Endodermal cell (in vitro differentiated cells): ENCODE results near the gene ERGIC3. TPM values are rescaled to one million over a fixed set of nuclear protein-coding genes. Genes with fewer than 3 reads are reported as not detected.

Experiments
- DNase-seq: peaks from one replicate; pipeline ENCODE4 v3.0.0-alpha.2; 2017
- H3K27ac ChIP-seq: 2 replicates; pipeline ENCODE4 v1.5.1; 2013; ENCODE audit warnings: mild to moderate bottlenecking, low read depth, low read length, moderate library complexity
- H3K27me3 ChIP-seq: 2 replicates; pipeline ENCODE4 v1.6.1; 2013; ENCODE audit warnings: mild to moderate bottlenecking, low read length, moderate library complexity; ENCODE audit not compliant: insufficient read depth, control insufficient read depth, poor library complexity, severe bottlenecking
- H3K36me3 ChIP-seq: 2 replicates; pipeline ENCODE4 v1.7.0; 2013; ENCODE audit warnings: mild to moderate bottlenecking, low read length, moderate library complexity; ENCODE audit not compliant: control insufficient read depth, insufficient read depth
- H3K4me1 ChIP-seq: one replicate; pipeline ENCODE4 v1.7.0; 2013; ENCODE audit warnings: low read length; ENCODE audit not compliant: control insufficient read depth, insufficient read depth
- H3K4me3 ChIP-seq: 2 replicates; pipeline ENCODE4 v1.5.1; 2013; ENCODE audit warnings: mild to moderate bottlenecking, low read length, moderate library complexity
- H3K9ac ChIP-seq: 2 replicates; pipeline ENCODE4 v1.6.1; 2013; ENCODE audit warnings: mild to moderate bottlenecking, low read length, moderate library complexity; ENCODE audit not compliant: poor library complexity, severe bottlenecking; ENCODE audit errors: extremely low read depth
- H3K9me3 ChIP-seq: 2 replicates; pipeline ENCODE4 v1.6.1; 2013; ENCODE audit warnings: mild to moderate bottlenecking, low read length, moderate library complexity; ENCODE audit not compliant: control insufficient read depth
- H3K27ac Mint-ChIP-seq: 2 replicates; pipeline ENCODE4 v1.8.0; 2020; ENCODE audit warnings: mixed read lengths
- H3K27me3 Mint-ChIP-seq: 2 replicates; pipeline ENCODE4 v1.8.0; 2021; ENCODE audit warnings: mild to moderate bottlenecking, mixed read lengths; ENCODE audit not compliant: insufficient read depth
- H3K36me3 Mint-ChIP-seq: 2 replicates; pipeline ENCODE4 v1.8.0; 2020; ENCODE audit warnings: low read depth, mixed read lengths
- H3K4me1 Mint-ChIP-seq: 2 replicates; pipeline ENCODE4 v1.8.0; 2020; ENCODE audit warnings: mixed read lengths
- H3K4me3 Mint-ChIP-seq: 2 replicates; pipeline ENCODE4 v1.8.0; 2020; ENCODE audit warnings: mild to moderate bottlenecking, moderate library complexity, mixed read lengths
- H3K9me3 Mint-ChIP-seq: 2 replicates; pipeline ENCODE4 v1.8.0; 2020; ENCODE audit warnings: mild to moderate bottlenecking, mixed read lengths
- WGBS, 2 experiments: methylation state at CpG; one replicate each; pipeline versions ENCODE4 v1.1.5 to v1.1.7; 2013; ENCODE audit warnings: missing lambda C conversion rate in 2 of 2, mixed read lengths in 1 of 2; ENCODE audit not compliant: insufficient coverage in 1 of 2, insufficient read length in 1 of 2; 5-methylcytosine and 5-hydroxymethylcytosine counted together
- total RNA-seq, 2 donors: library from RNA; stranded (reverse); fragmentation: NEBNext Ultra II Directional in 1 of 2; extraction: Animal tissue kit (Norgen Biotek cat#: 25700) in 1 of 2; gene quantifications; 2 replicates in 1 of 2; 3 replicates in 1 of 2; pipeline ENCODE4 v1.2.1, GENCODE V29; 2021
- TF ChIP-seq, protein P1 (sequence below): fragments of 200-600 bp; sonication (generic); conservative IDR thresholded peaks from 2 replicates; pipeline ENCODE4 v1.5.0; 2021; ENCODE audit warnings: antibody characterized with exemption, mild to moderate bottlenecking

Gene ERGIC3
- total RNA-seq, 2 donors from 2014 or later = 217 to 230 TPM

DNA sequence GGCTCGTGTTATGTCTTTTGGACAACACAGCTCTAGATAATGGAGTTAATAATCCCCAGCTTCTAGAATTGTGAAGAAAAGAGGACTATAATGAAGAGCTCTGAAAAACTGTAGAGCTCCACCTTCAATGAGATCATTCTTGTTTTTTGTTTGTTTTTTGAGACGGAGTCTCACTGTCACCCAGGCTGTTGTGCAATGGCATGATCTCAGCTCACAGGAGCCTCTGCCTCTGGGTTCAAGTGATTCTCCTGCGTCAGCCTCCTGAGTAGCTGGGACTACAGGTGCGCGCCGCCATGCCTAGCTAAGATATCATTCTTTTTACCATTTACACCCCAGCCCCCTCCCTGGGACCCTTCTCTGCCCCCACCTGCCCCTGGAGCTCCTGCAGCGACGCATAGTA is 36.6 kb downstream of the ERGIC3 start:
- Mint-ChIP-seq H3K27me3 (peaks cover 14% of the 10 kb centered on the region), H3K4me3 (no peak overlapping the region), H3K36me3 (no peaks in the 10 kb centered on the region), H3K9me3 (peaks cover 4% of the 10 kb centered on the region), H3K27ac (no peak overlapping the region), H3K4me1 (no peaks in the 10 kb centered on the region)
- Histone ChIP-seq H3K4me3 (no peak overlapping the region), H3K27me3 (no peaks in the 10 kb centered on the region), H3K9ac (no peak overlapping the region), H3K4me1 (no peaks in the 10 kb centered on the region), H3K27ac (no peak overlapping the region), H3K36me3 (no peaks in the 10 kb centered on the region), H3K9me3 (no peaks in the 10 kb centered on the region)
- WGBS, 2 experiments = 90% methylated on average over 6 to 8 of the region's 8 CpGs
- TF ChIP-seq, protein P1, sequence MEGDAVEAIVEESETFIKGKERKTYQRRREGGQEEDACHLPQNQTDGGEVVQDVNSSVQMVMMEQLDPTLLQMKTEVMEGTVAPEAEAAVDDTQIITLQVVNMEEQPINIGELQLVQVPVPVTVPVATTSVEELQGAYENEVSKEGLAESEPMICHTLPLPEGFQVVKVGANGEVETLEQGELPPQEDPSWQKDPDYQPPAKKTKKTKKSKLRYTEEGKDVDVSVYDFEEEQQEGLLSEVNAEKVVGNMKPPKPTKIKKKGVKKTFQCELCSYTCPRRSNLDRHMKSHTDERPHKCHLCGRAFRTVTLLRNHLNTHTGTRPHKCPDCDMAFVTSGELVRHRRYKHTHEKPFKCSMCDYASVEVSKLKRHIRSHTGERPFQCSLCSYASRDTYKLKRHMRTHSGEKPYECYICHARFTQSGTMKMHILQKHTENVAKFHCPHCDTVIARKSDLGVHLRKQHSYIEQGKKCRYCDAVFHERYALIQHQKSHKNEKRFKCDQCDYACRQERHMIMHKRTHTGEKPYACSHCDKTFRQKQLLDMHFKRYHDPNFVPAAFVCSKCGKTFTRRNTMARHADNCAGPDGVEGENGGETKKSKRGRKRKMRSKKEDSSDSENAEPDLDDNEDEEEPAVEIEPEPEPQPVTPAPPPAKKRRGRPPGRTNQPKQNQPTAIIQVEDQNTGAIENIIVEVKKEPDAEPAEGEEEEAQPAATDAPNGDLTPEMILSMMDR = no peak
- no peak for DNase-seq

DNA sequence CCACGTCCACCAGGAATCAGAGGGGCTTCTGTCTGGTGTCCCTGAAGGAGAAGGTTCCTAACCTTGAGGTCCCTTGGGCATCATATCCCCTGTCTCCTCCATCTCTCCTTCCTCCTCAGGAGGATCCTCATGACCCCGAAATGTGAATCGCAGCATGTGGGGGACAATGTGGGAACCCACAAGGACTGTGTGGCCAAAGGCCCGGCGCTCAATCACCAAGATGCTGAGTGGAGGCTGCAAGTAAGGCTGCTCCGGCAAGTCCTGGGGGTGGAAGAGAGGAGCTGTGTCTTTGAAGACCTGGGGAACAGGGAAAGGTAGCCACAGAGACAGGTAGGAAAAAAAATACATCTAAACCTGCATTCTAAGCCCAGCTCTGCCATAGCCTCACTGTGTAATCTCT is 37.3 kb downstream of the ERGIC3 start:
- Mint-ChIP-seq H3K27ac (no peak overlapping the region), H3K4me1 (no peaks in the 10 kb centered on the region), H3K27me3 (peaks cover 14% of the 10 kb centered on the region), H3K36me3 (no peaks in the 10 kb centered on the region), H3K4me3 (no peak overlapping the region), H3K9me3 (peaks cover 2% of the 10 kb centered on the region)
- no peak for DNase-seq
- H3K9me3 ChIP-seq = no peaks in the 10 kb centered on the region
- no peak overlapping the region for H3K9ac ChIP-seq
- H3K4me1 ChIP-seq = no peaks in the 10 kb centered on the region
- TF ChIP-seq, protein P1 = no peak
- no peaks in the 10 kb centered on the region for H3K27me3 ChIP-seq
- H3K27ac ChIP-seq = no peak overlapping the region
- 99 to 100% methylated on average over 3 to 6 of the region's 6 CpGs for WGBS, 2 experiments
- no peak overlapping the region for H3K4me3 ChIP-seq
- no peaks in the 10 kb centered on the region for H3K36me3 ChIP-seq

DNA sequence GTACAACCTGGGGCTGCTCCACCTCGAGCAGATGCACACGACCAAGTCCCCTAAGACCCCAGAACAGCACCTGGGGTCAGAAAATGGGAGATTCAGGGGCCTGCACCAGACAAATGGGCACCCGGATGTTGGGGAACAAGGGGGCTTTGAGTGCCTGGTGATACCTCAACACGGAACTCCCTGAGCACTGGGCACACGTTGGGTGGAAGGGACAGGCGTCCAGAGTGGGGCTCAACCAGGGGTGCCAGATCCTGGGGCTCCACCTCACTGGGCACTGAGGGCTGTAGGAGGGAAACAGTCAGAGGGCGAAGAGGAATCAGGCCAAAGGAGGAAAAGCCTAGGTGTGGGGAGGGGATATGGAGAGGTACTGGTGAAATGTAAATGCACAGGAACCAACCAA is 40.3 kb downstream of the ERGIC3 start:
- H3K9ac ChIP-seq = no peak overlapping the region
- TF ChIP-seq, protein P1 = no peak
- Mint-ChIP-seq H3K9me3 (peaks cover 2% of the 10 kb centered on the region), H3K4me1 (no peaks in the 10 kb centered on the region), H3K4me3 (no peak overlapping the region), H3K27ac (no peak overlapping the region), H3K36me3 (no peaks in the 10 kb centered on the region), H3K27me3 (peaks cover 2% of the 10 kb centered on the region)
- no peaks in the 10 kb centered on the region for H3K36me3 ChIP-seq
- no peak overlapping the region for H3K27ac ChIP-seq
- H3K4me1 ChIP-seq = no peaks in the 10 kb centered on the region
- no peaks in the 10 kb centered on the region for H3K9me3 ChIP-seq
- no peaks in the 10 kb centered on the region for H3K27me3 ChIP-seq
- no peak overlapping the region for H3K4me3 ChIP-seq
- WGBS, 2 experiments = 91 to 92% methylated on average over 7 of the region's 7 CpGs
- DNase-seq = no peak
